HepG2 (cell line): ENCODE measurements around the gene ADARB1. TPM values are rescaled to one million over a fixed set of nuclear protein-coding genes. Genes with fewer than 3 reads are reported as not detected.

ENCODE experiments used
- ATAC-seq: fragments of 200-7000 bp; cut with Tn5 transposase; 3 replicates; pipeline ENCODE4 v1.9.1; 2020; ENCODE audit warnings: mild to moderate bottlenecking, moderate library complexity
- BruUV-seq: library from RNA; stranded (reverse); fragments of 400-500 nt; replicated peaks from 2 replicates; lab custom pipeline; 2021; lab: Mats Ljungman, UMichigan
- CTCF ChIA-PET: fragments of 300-600 bp; formaldehyde crosslinking; extraction: SDS; loops from one replicate; lab custom pipeline; 2021; ENCODE audit warnings: low total read pairs, inconsistent platforms, low intra/inter-chr PET ratio; lab: Yijun Ruan, JAX
- POLR2A ChIA-PET: fragments of 350-600 bp; sonication (Branson Sonifier 250); formaldehyde crosslinking; loops from one replicate; lab custom pipeline; 2020; ENCODE audit warnings: antibody characterized with exemption, inconsistent platforms; lab: Yijun Ruan, JAX
- DNase-seq: peaks from one replicate; pipeline ENCODE4 v3.0.0-alpha.2; 2015; ENCODE audit warnings: low spot score
- FAIRE-seq: peaks from 3 replicates; lab custom pipeline; 2011; peaks lifted over from hg19 to GRCh38; lab: Jason Lieb, UNC
- H2AFZ ChIP-seq: one replicate; pipeline ENCODE4 v1.6.1; 2011; ENCODE audit warnings: low read length, inconsistent platforms
- H3K27ac ChIP-seq: fragments of 300-600 bp; 3 replicates; pipeline ENCODE4 v1.8.0; 2011; ENCODE audit warnings: mixed run types, mild to moderate bottlenecking, mixed read lengths, low read length, inconsistent platforms; ENCODE audit not compliant: insufficient read depth; ENCODE audit errors: extremely low read length
- H3K27me3 ChIP-seq, 2 experiments: fragments of 200-600 bp in 1 of 2; 2 replicates in 1 of 2; 3 replicates in 1 of 2; pipeline versions ENCODE4 v1.6.0 to v1.8.0; 2011; ENCODE audit warnings: low read length in 2 of 2, mild to moderate bottlenecking in 2 of 2, moderate library complexity in 2 of 2, inconsistent platforms in 1 of 2; ENCODE audit not compliant: insufficient read depth in 2 of 2, control insufficient read depth in 1 of 2
- H3K36me3 ChIP-seq, 2 experiments: fragments of 200-600 bp in 1 of 2; replicated peaks in 1 of 2; 2 replicates in 1 of 2; 3 replicates in 1 of 2; pipeline versions ENCODE4 v1.5.1 to v1.8.0; 2011; ENCODE audit warnings: low read length in 2 of 2, inconsistent platforms in 1 of 2; ENCODE audit not compliant: insufficient read depth in 2 of 2, control insufficient read depth in 1 of 2
- H3K4me1 ChIP-seq: 2 replicates; pipeline ENCODE4 v1.5.1; 2012; ENCODE audit warnings: low read length, inconsistent platforms; ENCODE audit not compliant: insufficient read depth
- H3K4me2 ChIP-seq: 2 replicates; pipeline ENCODE4 v1.6.0; 2011; ENCODE audit warnings: low read depth, low read length, inconsistent platforms
- H3K4me3 ChIP-seq, 3 experiments: fragments of 200-600 bp in 1 of 3; sonication (generic), shearing (Covaris generic) in 1 of 3; replicated peaks in 1 of 3; 2 replicates each; pipeline ENCODE4 v1.5.1; 2011 to 2016; ENCODE audit warnings: low read length in 3 of 3, inconsistent platforms in 2 of 3, low read depth in 2 of 3, mild to moderate bottlenecking in 2 of 3, control low read depth in 1 of 3, mixed read lengths in 1 of 3; ENCODE audit not compliant: insufficient read depth in 1 of 3
- H3K79me2 ChIP-seq: one replicate; pipeline ENCODE4 v1.6.1; 2011; ENCODE audit warnings: low read length, inconsistent platforms; ENCODE audit not compliant: insufficient read depth
- H3K9ac ChIP-seq: 2 replicates; pipeline ENCODE4 v1.6.0; 2011; ENCODE audit warnings: mild to moderate bottlenecking, low read depth, low read length, inconsistent platforms; ENCODE audit not compliant: insufficient read depth
- H3K9me3 ChIP-seq: 2 replicates; pipeline ENCODE4 v1.5.1; 2012; ENCODE audit warnings: mild to moderate bottlenecking, low read length
- H4K20me1 ChIP-seq: 2 replicates; pipeline ENCODE4 v1.6.0; 2011; ENCODE audit warnings: inconsistent platforms, mild to moderate bottlenecking, low read length, moderate library complexity; ENCODE audit not compliant: insufficient read depth
- AHR ChIP-seq: IDR thresholded peaks from 2 replicates; pipeline ENCODE4 v1.6.1; 2018; ENCODE audit warnings: missing genetic modification reagents, missing compliant biosample characterization
- FOXO4 ChIP-seq: sonication (generic); formaldehyde crosslinking; conservative IDR thresholded peaks from 2 replicates; pipeline ENCODE4 v1.8.1; 2023; ENCODE audit warnings: missing genetic modification reagents
- MAFK ChIP-seq, 2 experiments: IDR thresholded peaks in 1 of 2; conservative IDR thresholded peaks in 1 of 2; 2 replicates each; pipeline ENCODE4 v1.6.1; 2011; ENCODE audit warnings: improper control_type of control experiment in 2 of 2, low read length in 2 of 2
- MATR3 ChIP-seq: sonication (generic); formaldehyde crosslinking; IDR thresholded peaks from 2 replicates; pipeline ENCODE4 v1.4.0; 2020; ENCODE audit warnings: missing genetic modification reagents
- MTERF4 ChIP-seq: sonication (generic); formaldehyde crosslinking; IDR thresholded peaks from 2 replicates; pipeline ENCODE4 v1.8.0; 2023; ENCODE audit warnings: mild to moderate bottlenecking, missing genetic modification reagents
- MTF1 ChIP-seq: sonication (generic); formaldehyde crosslinking; IDR thresholded peaks from 2 replicates; pipeline ENCODE4 v1.5.0; 2020; ENCODE audit warnings: missing genetic modification reagents
- NFE2L2 ChIP-seq: fragments of 150-350 bp; IDR thresholded peaks from 2 replicates; pipeline ENCODE4 v1.6.1; 2014; ENCODE audit warnings: low read length
- NFYB ChIP-seq: sonication (generic); formaldehyde crosslinking; IDR thresholded peaks from 2 replicates; pipeline ENCODE4 v1.4.0; 2020; ENCODE audit warnings: missing genetic modification reagents
- THAP7 ChIP-seq: sonication (generic); formaldehyde crosslinking; IDR thresholded peaks from 2 replicates; pipeline ENCODE4 v1.8.1; 2023; ENCODE audit warnings: mild to moderate bottlenecking, missing genetic modification reagents
- ZNF788 ChIP-seq: sonication (generic); formaldehyde crosslinking; IDR thresholded peaks from 2 replicates; pipeline ENCODE4 v1.5.0; 2020; ENCODE audit warnings: mild to moderate bottlenecking, missing genetic modification reagents, borderline replicate concordance
- WGBS: methylation state at CpG from one replicate; pipeline ENCODE4 v1.1.6; 2017; ENCODE audit warnings: low lambda C conversion rate; 5-methylcytosine and 5-hydroxymethylcytosine counted together
- in situ Hi-C: cut with HindIII; loops from 2 replicates; pipeline ENCODE4 v1.10.0; 2017; ENCODE audit warnings: low pct_unique_long_range_greater_than_20kb; ENCODE audit not compliant: extremely low pct_ligation_motif_present
- intact Hi-C: fragments of 100-400 bp; cut with micrococcal nuclease; formaldehyde crosslinking; loops from one replicate; pipeline ENCODE4 v1.10.0; 2022; ENCODE audit not compliant: unreplicated experiment
- polyA plus RNA-seq, 8 experiments: library from polyadenylated mRNA; depleted of rRNA in 3 of 8; stranded (reverse) in 7 of 8; unstranded in 1 of 8; fragments of >200 nt; fragmentation: Illumina TruSeq in 4 of 8; extraction: Trizol in 4 of 8; gene quantifications; 2 replicates each; pipeline versions ENCODE4 v1.2.1 to v1.2.3, GENCODE V29; 2011 to 2016; ENCODE audit warnings: low read depth in 4 of 8, missing spikeins in 1 of 8, mixed read lengths in 1 of 8; ENCODE audit not compliant: insufficient read depth in 1 of 8
- total RNA-seq, 5 experiments: library from RNA; depleted of rRNA; stranded (reverse); fragments of >200 nt; fragmentation: Illumina TruSeq; extraction: Trizol; gene quantifications; 2 replicates each; pipeline ENCODE4 v1.2.3, GENCODE V29; 2016; ENCODE audit warnings: low read depth in 1 of 5

The ADARB1 gene
- total and polyA plus RNA-seq, 2 of the 13 experiments (the other 11 are each of a cell fraction or from before 2014, with no cell fraction given), result 6.6 to 10.0 TPM

- TF ChIP-seq MTERF4 (no peak), FOXO4 (CRISPR knock-in tag) (no peak), ZNF788 (no peak), MTF1 (CRISPR knock-in tag) (no peak), NFYB (no peak), MATR3 (no peak), THAP7 (CRISPR knock-in tag) (no peak)
Observed at GRCh38 chr21:45166931-45167330, 92.6 kb downstream of the ADARB1 start (continued).

DNA sequence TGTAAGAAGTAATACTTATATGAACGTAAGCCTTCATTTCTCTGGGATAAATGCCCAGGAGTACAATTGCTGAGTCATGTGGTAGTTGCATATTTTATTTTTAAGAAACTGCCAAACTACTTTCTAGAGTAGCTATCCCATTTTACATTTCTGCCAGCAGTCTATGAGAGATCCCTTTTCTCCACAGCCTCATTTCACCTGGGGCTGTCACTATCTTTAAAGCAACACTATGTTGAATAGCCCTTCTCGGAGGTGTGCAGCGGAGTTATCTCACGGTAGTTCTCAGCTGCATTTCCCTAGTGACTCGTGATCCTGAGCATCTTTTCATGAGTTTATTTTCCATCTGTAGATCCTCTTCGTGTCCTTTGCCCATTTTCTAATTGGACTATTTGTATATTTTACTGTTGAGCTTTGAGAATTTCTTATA lies 93.4 kb downstream of the ADARB1 start:
- Histone ChIP-seq H4K20me1 (no peaks in the 10 kb centered on the region), H3K4me2 (no peak overlapping the region), H3K27me3 (no peaks in the 10 kb centered on the region), H3K9ac (no peak overlapping the region), H2AFZ (no peak overlapping the region), H3K4me3 (no peak overlapping the region), H3K79me2 (no peaks in the 10 kb centered on the region), H3K36me3 (0 out of 5 replicates have a peak, but pooled peaks cover 0 to 1% of the 10 kb centered on the region in 2 experiments), H3K9me3 (no peaks in the 10 kb centered on the region), H3K4me1 (no peaks in the 10 kb centered on the region), H3K27ac (no peak overlapping the region)
- TF ChIP-seq AHR (CRISPR knock-in tag) (no peak), NFE2L2 (peak; percentile 72), MAFK (conservative IDR thresholded peaks at IDR 0.05 in 1 of 2, IDR thresholded peaks at IDR 0.05 in 1 of 2; ENCODE audit: low read length in 2 of 2) (peak in 1 of 2 experiments; percentile 48; a peak in 3 of 4 replicates)
- WGBS, result 91% methylated on average over 6 of the region's 6 CpGs
- ATAC-seq, result no peak
- in situ Hi-C loops (no loop called here), intact Hi-C loops (no loop called here)
- FAIRE-seq, result no peak
- DNase-seq, result no peak
- ChIA-PET POLR2A (no interaction called here), CTCF (no interaction called here)
- no TSS peak for BruUV-seq
